ENCODE data around the gene TTC13.

Gene TTC13

GRCh38 chr1:230902349-230902923, 76.2 kb downstream of the TTC13 start:
- TF ChIP-seq EZH2 (IDR thresholded peaks at IDR 0.05) (no peak), POLR2AphosphoS5 (IDR thresholded peaks at IDR 0.05; ENCODE audit: borderline replicate concordance, low read depth, low read length) (no peak), FOXP2 (optimal IDR thresholded peaks at IDR 0.05; ENCODE audit: control extremely low read depth, extremely low read length, insufficient read depth) (no peak)
- H3K4me3 ChIP-seq: no peak overlapping the region
- no peaks in the 10 kb centered on the region for H3K9me3 ChIP-seq (ENCODE audit: low read depth, low read length)
- H3K27ac ChIP-seq: no peak overlapping the region
- DNase-seq (ENCODE audit: low read depth, low spot score): no peak
- no peak overlapping the region for H3K9ac ChIP-seq (ENCODE audit: insufficient read length)
- H3K36me3 ChIP-seq (ENCODE audit: insufficient read depth, low read length): peaks cover 11% of the 10 kb centered on the region; the same call in 1 of the 2 replicates

- TF ChIP-seq EZH2 (IDR thresholded peaks at IDR 0.05) (no peak), POLR2AphosphoS5 (IDR thresholded peaks at IDR 0.05; ENCODE audit: borderline replicate concordance, low read depth, low read length) (no peak), FOXP2 (optimal IDR thresholded peaks at IDR 0.05; ENCODE audit: control extremely low read depth, extremely low read length, insufficient read depth) (no peak)
- Histone ChIP-seq H3K9me3 (ENCODE audit: low read depth, low read length) (no peaks in the 10 kb centered on the region), H3K9ac (ENCODE audit: insufficient read length) (no peak overlapping the region), H3K27ac (no peak overlapping the region), H3K4me3 (no peak overlapping the region), H3K36me3 (ENCODE audit: insufficient read depth, low read length) (peaks cover 8% of the 10 kb centered on the region; the same call in 1 of the 2 replicates)
- no peak for DNase-seq (ENCODE audit: low read depth, low spot score)
These were observed 77.0 kb downstream of the TTC13 start for GRCh38 chr1:230901671-230902070.

GRCh38 chr1:230900984-230901383, 77.7 kb downstream of the TTC13 start:
- Histone ChIP-seq H3K9ac (ENCODE audit: insufficient read length) (no peak overlapping the region), H3K27ac (no peak overlapping the region), H3K36me3 (ENCODE audit: insufficient read depth, low read length) (peaks cover 8% of the 10 kb centered on the region; the same call in 1 of the 2 replicates), H3K9me3 (ENCODE audit: low read depth, low read length) (no peaks in the 10 kb centered on the region), H3K4me3 (no peak overlapping the region)
- TF ChIP-seq POLR2AphosphoS5 (IDR thresholded peaks at IDR 0.05; ENCODE audit: borderline replicate concordance, low read depth, low read length): no peak
- no peak for TF ChIP-seq EZH2 (IDR thresholded peaks at IDR 0.05)
- TF ChIP-seq FOXP2 (optimal IDR thresholded peaks at IDR 0.05; ENCODE audit: control extremely low read depth, extremely low read length, insufficient read depth): no peak
- no peak for DNase-seq (ENCODE audit: low read depth, low spot score)

- H3K27ac ChIP-seq: no peak overlapping the region
These were observed 78.8 kb downstream of the TTC13 start for GRCh38 chr1:230899841-230900251.

GRCh38 chr1:230898748-230899147, 79.9 kb downstream of the TTC13 start:
- no peak overlapping the region for H3K27ac ChIP-seq
- DNase-seq (ENCODE audit: low read depth, low spot score): no peak
- H3K9ac ChIP-seq (ENCODE audit: insufficient read length): no peak overlapping the region
- no peak for TF ChIP-seq EZH2 (IDR thresholded peaks at IDR 0.05)
- no peak for TF ChIP-seq FOXP2 (optimal IDR thresholded peaks at IDR 0.05; ENCODE audit: control extremely low read depth, extremely low read length, insufficient read depth)
- TF ChIP-seq POLR2AphosphoS5 (IDR thresholded peaks at IDR 0.05; ENCODE audit: borderline replicate concordance, low read depth, low read length): no peak
- H3K9me3 ChIP-seq (ENCODE audit: low read depth, low read length): no peaks in the 10 kb centered on the region
- no peaks in the 10 kb centered on the region for H3K36me3 ChIP-seq (ENCODE audit: insufficient read depth, low read length)
- H3K4me3 ChIP-seq: no peak overlapping the region

More at GRCh38 chr1:230899841-230900251, 78.8 kb downstream of the TTC13 start:
- Histone ChIP-seq H3K9ac (ENCODE audit: insufficient read length) (no peak overlapping the region), H3K36me3 (ENCODE audit: insufficient read depth, low read length) (peaks cover 4% of the 10 kb centered on the region; the same call in 1 of the 2 replicates), H3K4me3 (no peak overlapping the region), H3K9me3 (ENCODE audit: low read depth, low read length) (no peaks in the 10 kb centered on the region)
- TF ChIP-seq EZH2 (IDR thresholded peaks at IDR 0.05) (no peak), FOXP2 (optimal IDR thresholded peaks at IDR 0.05; ENCODE audit: control extremely low read depth, extremely low read length, insufficient read depth) (no peak), POLR2AphosphoS5 (IDR thresholded peaks at IDR 0.05; ENCODE audit: borderline replicate concordance, low read depth, low read length) (no peak)
- no peak for DNase-seq (ENCODE audit: low read depth, low spot score)

- Histone ChIP-seq H3K36me3 (ENCODE audit: insufficient read depth, low read length) (no peaks in the 10 kb centered on the region), H3K9me3 (ENCODE audit: low read depth, low read length) (no peaks in the 10 kb centered on the region), H3K27ac (no peak overlapping the region), H3K4me3 (no peak overlapping the region), H3K9ac (ENCODE audit: insufficient read length) (no peak overlapping the region)
- no peak for DNase-seq (ENCODE audit: low read depth, low spot score)
- TF ChIP-seq POLR2AphosphoS5 (IDR thresholded peaks at IDR 0.05; ENCODE audit: borderline replicate concordance, low read depth, low read length): no peak
- TF ChIP-seq FOXP2 (optimal IDR thresholded peaks at IDR 0.05; ENCODE audit: control extremely low read depth, extremely low read length, insufficient read depth): no peak
- TF ChIP-seq EZH2 (IDR thresholded peaks at IDR 0.05): no peak
These were observed 80.5 kb downstream of the TTC13 start for GRCh38 chr1:230898144-230898543.

GRCh38 chr1:230896779-230897178, 81.9 kb downstream of the TTC13 start:
- Histone ChIP-seq H3K9ac (ENCODE audit: insufficient read length) (no peak overlapping the region), H3K27ac (no peak overlapping the region), H3K36me3 (ENCODE audit: insufficient read depth, low read length) (no peaks in the 10 kb centered on the region), H3K9me3 (ENCODE audit: low read depth, low read length) (no peaks in the 10 kb centered on the region), H3K4me3 (no peak overlapping the region)
- TF ChIP-seq POLR2AphosphoS5 (IDR thresholded peaks at IDR 0.05; ENCODE audit: borderline replicate concordance, low read depth, low read length) (no peak), EZH2 (IDR thresholded peaks at IDR 0.05) (no peak)
- DNase-seq (ENCODE audit: low read depth, low spot score): no peak

GRCh38 chr1:230895452-230895851, 83.2 kb downstream of the TTC13 start:
- H3K27ac ChIP-seq: no peak overlapping the region
- H3K36me3 ChIP-seq (ENCODE audit: insufficient read depth, low read length): no peaks in the 10 kb centered on the region
- no peak for TF ChIP-seq POLR2AphosphoS5 (IDR thresholded peaks at IDR 0.05; ENCODE audit: borderline replicate concordance, low read depth, low read length)
- TF ChIP-seq FOXP2 (optimal IDR thresholded peaks at IDR 0.05; ENCODE audit: control extremely low read depth, extremely low read length, insufficient read depth): no peak
- TF ChIP-seq EZH2 (IDR thresholded peaks at IDR 0.05): no peak
- no peaks in the 10 kb centered on the region for H3K9me3 ChIP-seq (ENCODE audit: low read depth, low read length)
- no peak for DNase-seq (ENCODE audit: low read depth, low spot score)
- H3K4me3 ChIP-seq: no peak overlapping the region
- H3K9ac ChIP-seq (ENCODE audit: insufficient read length): no peak overlapping the region

- H3K4me3 ChIP-seq: no peak overlapping the region
- H3K27ac ChIP-seq: no peak overlapping the region
- TF ChIP-seq FOXP2 (optimal IDR thresholded peaks at IDR 0.05; ENCODE audit: control extremely low read depth, extremely low read length, insufficient read depth) (no peak), POLR2AphosphoS5 (IDR thresholded peaks at IDR 0.05; ENCODE audit: borderline replicate concordance, low read depth, low read length) (no peak), EZH2 (IDR thresholded peaks at IDR 0.05) (no peak)
- H3K9me3 ChIP-seq (ENCODE audit: low read depth, low read length): no peaks in the 10 kb centered on the region
- no peak for DNase-seq (ENCODE audit: low read depth, low spot score)
- no peak overlapping the region for H3K9ac ChIP-seq (ENCODE audit: insufficient read length)
- H3K36me3 ChIP-seq (ENCODE audit: insufficient read depth, low read length): no peaks in the 10 kb centered on the region
These were observed 84.0 kb downstream of the TTC13 start for GRCh38 chr1:230894664-230895063.

Data from SK-N-MC (cell line).